Measurements from ENCODE around the gene FOXJ1.

The FOXJ1 gene

DNA sequence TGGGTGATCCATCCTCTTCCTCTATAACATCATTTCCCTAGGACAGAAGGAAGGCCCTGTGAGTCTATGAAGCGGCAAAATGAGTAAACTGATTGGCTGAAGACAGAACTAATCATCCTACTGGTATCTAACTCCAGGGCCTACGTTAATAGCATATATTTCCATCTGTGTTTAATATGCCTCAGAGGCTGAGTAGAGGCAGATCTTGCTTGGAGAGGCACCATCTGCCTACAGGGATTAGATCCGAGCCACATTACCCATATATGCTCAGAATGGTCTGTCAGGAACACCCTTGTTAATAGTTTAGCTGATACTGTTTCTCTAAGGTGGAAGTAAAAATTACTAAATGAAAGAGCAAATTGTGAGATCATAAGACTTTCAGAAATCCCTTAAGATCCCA lies 13.2 kb upstream of the FOXJ1 start:
- no peak for DNase-seq (ENCODE audit: low read depth in 1 of 2, low spot score in 1 of 2)
- TF ChIP-seq, protein P1, sequence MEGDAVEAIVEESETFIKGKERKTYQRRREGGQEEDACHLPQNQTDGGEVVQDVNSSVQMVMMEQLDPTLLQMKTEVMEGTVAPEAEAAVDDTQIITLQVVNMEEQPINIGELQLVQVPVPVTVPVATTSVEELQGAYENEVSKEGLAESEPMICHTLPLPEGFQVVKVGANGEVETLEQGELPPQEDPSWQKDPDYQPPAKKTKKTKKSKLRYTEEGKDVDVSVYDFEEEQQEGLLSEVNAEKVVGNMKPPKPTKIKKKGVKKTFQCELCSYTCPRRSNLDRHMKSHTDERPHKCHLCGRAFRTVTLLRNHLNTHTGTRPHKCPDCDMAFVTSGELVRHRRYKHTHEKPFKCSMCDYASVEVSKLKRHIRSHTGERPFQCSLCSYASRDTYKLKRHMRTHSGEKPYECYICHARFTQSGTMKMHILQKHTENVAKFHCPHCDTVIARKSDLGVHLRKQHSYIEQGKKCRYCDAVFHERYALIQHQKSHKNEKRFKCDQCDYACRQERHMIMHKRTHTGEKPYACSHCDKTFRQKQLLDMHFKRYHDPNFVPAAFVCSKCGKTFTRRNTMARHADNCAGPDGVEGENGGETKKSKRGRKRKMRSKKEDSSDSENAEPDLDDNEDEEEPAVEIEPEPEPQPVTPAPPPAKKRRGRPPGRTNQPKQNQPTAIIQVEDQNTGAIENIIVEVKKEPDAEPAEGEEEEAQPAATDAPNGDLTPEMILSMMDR (IDR thresholded peaks at IDR 0.05; ENCODE audit: insufficient read depth, low read length): no peak
- no peak for TF ChIP-seq GABPA (IDR thresholded peaks at IDR 0.05; ENCODE audit: low read depth)
- no peak for TF ChIP-seq POLR2AphosphoS5 (IDR thresholded peaks at IDR 0.05; ENCODE audit: low read depth)
- no peak for TF ChIP-seq SPI1 (IDR thresholded peaks at IDR 0.05; ENCODE audit: borderline replicate concordance, low read depth)
- TF ChIP-seq, protein P2, sequence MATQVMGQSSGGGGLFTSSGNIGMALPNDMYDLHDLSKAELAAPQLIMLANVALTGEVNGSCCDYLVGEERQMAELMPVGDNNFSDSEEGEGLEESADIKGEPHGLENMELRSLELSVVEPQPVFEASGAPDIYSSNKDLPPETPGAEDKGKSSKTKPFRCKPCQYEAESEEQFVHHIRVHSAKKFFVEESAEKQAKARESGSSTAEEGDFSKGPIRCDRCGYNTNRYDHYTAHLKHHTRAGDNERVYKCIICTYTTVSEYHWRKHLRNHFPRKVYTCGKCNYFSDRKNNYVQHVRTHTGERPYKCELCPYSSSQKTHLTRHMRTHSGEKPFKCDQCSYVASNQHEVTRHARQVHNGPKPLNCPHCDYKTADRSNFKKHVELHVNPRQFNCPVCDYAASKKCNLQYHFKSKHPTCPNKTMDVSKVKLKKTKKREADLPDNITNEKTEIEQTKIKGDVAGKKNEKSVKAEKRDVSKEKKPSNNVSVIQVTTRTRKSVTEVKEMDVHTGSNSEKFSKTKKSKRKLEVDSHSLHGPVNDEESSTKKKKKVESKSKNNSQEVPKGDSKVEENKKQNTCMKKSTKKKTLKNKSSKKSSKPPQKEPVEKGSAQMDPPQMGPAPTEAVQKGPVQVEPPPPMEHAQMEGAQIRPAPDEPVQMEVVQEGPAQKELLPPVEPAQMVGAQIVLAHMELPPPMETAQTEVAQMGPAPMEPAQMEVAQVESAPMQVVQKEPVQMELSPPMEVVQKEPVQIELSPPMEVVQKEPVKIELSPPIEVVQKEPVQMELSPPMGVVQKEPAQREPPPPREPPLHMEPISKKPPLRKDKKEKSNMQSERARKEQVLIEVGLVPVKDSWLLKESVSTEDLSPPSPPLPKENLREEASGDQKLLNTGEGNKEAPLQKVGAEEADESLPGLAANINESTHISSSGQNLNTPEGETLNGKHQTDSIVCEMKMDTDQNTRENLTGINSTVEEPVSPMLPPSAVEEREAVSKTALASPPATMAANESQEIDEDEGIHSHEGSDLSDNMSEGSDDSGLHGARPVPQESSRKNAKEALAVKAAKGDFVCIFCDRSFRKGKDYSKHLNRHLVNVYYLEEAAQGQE (IDR thresholded peaks at IDR 0.05; ENCODE audit: insufficient replicate concordance, low read depth): no peak
- Histone ChIP-seq H3K27me3 (ENCODE audit: insufficient read depth, poor library complexity, severe bottlenecking) (no peaks in the 10 kb centered on the region), H3K4me3 (replicated peaks; ENCODE audit: insufficient read depth, low read length) (no peak overlapping the region), H3K27ac (replicated peaks) (no peak overlapping the region)

DNA sequence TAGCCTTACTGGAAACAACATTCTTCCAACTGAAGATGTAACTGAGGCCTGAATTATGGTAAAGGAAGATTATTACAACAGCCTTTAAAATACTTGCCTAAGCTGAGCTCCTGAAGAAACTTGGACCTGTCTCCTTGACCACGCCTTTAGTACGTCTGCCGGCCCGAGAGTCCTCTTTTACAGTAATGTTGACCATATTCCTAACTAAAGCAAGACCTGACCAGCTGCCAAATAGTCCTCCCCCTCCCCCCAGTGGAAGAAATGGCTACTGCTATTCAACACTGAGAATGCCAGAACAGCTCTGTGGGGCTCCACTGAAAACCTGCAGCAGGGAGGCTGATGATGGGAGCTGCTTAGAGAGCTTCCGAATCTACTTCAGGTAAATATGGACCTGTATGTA lies 12.6 kb upstream of the FOXJ1 start:
- no peak overlapping the region for H3K27ac ChIP-seq (replicated peaks)
- no peak overlapping the region for H3K4me3 ChIP-seq (replicated peaks; ENCODE audit: insufficient read depth, low read length)
- no peaks in the 10 kb centered on the region for H3K27me3 ChIP-seq (ENCODE audit: insufficient read depth, poor library complexity, severe bottlenecking)
- DNase-seq (ENCODE audit: low read depth in 1 of 2, low spot score in 1 of 2): no peak
- TF ChIP-seq SPI1 (IDR thresholded peaks at IDR 0.05; ENCODE audit: borderline replicate concordance, low read depth) (no peak), GABPA (IDR thresholded peaks at IDR 0.05; ENCODE audit: low read depth) (no peak), POLR2AphosphoS5 (IDR thresholded peaks at IDR 0.05; ENCODE audit: low read depth) (no peak)
- TF ChIP-seq, protein P2 (IDR thresholded peaks at IDR 0.05; ENCODE audit: insufficient replicate concordance, low read depth): no peak
- TF ChIP-seq, protein P1 (IDR thresholded peaks at IDR 0.05; ENCODE audit: insufficient read depth, low read length): no peak

DNA sequence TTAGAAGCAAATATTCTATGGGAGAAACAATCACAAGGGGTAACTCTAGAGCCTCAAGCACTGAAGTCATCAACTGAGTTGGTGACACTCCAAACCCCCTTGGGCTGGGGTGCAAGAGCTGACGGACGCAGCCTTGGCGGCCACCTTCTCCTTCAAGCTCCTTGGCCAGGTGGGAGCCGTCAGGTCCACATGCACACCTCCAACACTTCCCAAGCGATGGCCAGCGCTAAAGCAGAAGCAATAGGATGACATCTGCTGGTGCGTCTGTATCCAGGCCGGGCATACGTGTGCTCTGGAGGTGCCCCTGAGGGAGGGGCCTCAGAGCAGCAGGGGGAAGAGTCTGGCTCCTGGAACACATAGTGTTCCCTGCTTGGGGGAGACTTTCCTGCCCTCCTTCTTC lies 12.2 kb upstream of the FOXJ1 start:
- H3K27me3 ChIP-seq (ENCODE audit: insufficient read depth, poor library complexity, severe bottlenecking): no peaks in the 10 kb centered on the region
- no peak for TF ChIP-seq POLR2AphosphoS5 (IDR thresholded peaks at IDR 0.05; ENCODE audit: low read depth)
- H3K27ac ChIP-seq (replicated peaks): no peak overlapping the region
- no peak for DNase-seq (ENCODE audit: low read depth in 1 of 2, low spot score in 1 of 2)
- H3K4me3 ChIP-seq (replicated peaks; ENCODE audit: insufficient read depth, low read length): no peak overlapping the region

DNA sequence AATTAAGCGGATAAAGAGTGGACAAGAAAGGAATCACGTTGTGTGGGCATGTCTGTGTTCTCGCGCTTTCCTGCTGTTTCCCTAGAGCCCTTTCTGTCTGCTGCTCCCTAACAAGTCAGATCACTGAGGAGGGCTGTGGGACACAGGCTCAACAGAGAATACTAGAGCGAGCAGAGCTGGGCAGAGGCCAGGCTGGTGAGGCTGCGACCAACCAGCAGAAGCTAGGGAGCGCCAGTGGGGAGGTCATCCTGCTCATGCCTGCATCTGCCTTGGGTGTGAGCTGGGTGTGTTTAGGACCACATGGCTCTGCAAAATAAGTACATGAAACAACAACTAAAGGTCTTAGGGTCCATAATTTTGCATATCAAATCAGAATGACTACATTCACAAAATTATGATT lies 11.5 kb upstream of the FOXJ1 start:
- TF ChIP-seq, protein P2 (IDR thresholded peaks at IDR 0.05; ENCODE audit: insufficient replicate concordance, low read depth): no peak
- TF ChIP-seq POLR2AphosphoS5 (IDR thresholded peaks at IDR 0.05; ENCODE audit: low read depth) (no peak), SPI1 (IDR thresholded peaks at IDR 0.05; ENCODE audit: borderline replicate concordance, low read depth) (no peak), GABPA (IDR thresholded peaks at IDR 0.05; ENCODE audit: low read depth) (no peak)
- TF ChIP-seq, protein P1 (IDR thresholded peaks at IDR 0.05; ENCODE audit: insufficient read depth, low read length): no peak
- Histone ChIP-seq H3K4me3 (replicated peaks; ENCODE audit: insufficient read depth, low read length) (no peak overlapping the region), H3K27ac (replicated peaks) (no peak overlapping the region), H3K27me3 (ENCODE audit: insufficient read depth, poor library complexity, severe bottlenecking) (no peaks in the 10 kb centered on the region)
- no peak for DNase-seq (ENCODE audit: low read depth in 1 of 2, low spot score in 1 of 2)

Measured in HL-60 (cell line).